HG03571 (cell line): ENCODE data around the gene L3MBTL2.
"Not testable (repeated sequence)": the region's sequence is repeated elsewhere in the genome, so short reads cannot be mapped to it uniquely, and the experiment has no call there.

Experiments
- ATAC-seq: cut with Tn5 transposase; IDR thresholded peaks from one replicate; pipeline ENCODE4 v1.9.1; 2021; ENCODE audit not compliant: unreplicated experiment

L3MBTL2 gene

DNA sequence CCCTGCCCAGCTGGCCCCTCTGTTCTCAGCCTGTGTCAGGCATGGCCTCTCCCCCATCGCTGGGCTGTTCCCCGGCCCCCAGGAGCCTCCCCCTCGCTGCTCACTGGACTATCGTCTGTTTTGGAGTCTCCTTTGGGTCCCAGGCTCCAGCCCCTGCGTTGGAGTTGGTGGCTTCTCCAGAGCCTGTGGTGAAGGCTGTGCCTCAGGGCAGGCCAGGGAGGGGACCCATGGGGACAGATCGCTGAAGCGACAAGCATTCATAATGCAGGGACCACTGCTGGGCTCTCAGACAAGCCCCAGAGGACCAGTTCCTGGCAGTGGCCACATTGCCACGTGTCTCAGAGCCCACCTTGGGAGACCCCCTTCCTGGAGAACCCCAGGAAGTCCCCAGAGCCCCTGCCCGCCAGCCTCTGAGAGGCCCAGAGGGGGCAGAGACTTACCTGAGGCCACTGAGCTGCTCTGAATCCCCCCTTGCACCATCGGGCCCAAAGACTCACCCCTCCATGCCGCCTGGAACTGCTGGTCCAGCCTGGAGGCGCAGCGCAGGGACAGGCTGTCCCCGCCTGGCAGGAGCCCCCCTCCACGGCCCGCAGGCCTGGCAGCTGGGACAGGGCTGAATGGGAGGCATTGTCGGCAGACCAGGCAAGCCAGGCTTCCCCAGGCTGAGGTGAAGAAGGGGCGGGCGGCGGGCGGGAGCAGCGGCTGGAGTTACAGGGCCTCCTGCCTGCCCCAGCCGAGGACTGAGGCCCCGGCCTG lies 35.4 kb downstream of the L3MBTL2 start, which contains the start of gene CHADL:
Gene CHADL (minus strand): TSS at position 555 of the 756 bp plus-strand sequence. CDS start 50 bp downstream, at position 505.
- ATAC-seq = no peak

GRCh38 chr22:41241133-41241676 lies 36.1 kb downstream of the L3MBTL2 start:
- ATAC-seq = no peak

DNA sequence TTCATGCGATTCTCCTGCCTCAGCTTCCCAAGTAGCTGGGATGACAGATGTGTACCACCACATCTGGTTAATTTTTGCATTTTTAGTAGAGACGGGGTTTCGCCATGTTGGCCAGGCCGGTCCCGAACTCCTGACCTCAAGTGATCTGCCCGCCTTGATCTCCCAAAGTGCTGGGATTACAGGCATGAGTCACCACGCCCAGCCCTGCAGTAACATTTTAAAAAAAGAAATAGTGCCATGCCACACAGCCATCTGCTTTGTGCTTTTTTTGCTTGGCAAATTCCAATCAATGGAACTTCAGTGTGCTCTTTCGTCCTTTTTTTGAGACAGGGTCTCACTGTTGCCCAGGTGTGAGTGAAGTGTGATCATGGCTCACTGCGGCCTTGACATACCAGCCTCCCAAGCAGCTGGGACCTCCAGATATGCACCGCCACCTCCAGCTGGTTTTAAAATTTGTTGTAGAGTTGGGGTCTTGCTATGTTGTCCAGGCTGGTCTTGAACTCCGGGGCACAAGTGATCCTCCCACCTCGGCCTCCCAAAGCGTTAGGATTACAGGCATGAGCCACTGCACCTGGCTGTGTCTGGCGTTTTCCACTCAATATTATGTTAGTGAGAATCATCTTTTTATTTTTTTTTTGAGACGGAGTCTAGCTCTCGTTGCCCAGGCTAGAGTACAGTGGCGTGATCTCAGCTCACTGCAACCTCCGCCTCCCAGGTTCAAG lies 37.4 kb downstream of the L3MBTL2 start:
- ATAC-seq = no peak

DNA sequence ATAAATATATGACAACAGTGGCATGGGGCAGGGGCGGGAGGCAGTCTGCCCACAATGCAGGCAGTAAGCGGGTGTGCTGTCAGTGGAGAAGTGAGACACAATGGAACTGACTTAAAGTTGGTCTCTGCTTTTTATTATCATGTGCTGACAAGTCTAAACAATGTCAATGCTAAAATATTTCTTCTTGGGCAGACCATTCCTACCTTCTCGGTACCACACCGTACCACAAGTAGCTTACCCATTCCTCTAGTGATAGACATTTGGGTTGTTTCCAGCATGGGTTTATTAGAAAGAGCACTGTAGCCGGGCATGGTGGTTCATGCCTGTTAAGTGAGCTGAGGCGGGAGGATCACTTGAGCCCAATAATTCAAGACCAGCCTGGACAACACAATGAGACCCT lies 38.2 kb downstream of the L3MBTL2 start:
- no peak for ATAC-seq

DNA sequence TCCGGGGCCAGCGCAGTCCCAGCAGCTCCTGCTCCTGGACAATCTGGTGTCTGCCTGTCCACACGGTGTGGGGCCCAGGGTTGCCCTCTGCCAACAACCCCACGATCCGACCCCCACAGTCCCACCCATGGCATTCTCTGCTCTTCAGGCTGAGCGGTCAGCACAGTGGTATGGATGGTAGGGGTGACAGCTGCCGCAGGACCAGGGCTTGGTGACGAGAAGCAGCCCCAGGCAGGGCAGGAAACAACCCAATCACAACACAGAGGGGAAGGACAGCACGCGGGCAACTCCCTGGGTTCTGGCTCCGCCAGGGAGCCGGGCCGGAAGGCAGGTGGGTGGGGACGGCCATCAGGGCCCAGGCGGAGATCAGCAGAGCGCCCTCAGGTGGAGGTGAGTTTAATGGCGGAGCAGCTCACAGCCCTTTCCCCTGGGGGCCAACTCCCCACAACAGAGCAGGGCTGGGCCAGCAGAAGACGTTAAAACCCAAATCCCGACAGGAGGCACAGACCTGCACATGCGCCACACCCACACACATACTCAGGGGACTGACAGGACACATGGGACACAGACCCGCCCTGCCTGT lies 40.9 kb downstream of the L3MBTL2 start:
- ATAC-seq = no peak

- no peak for ATAC-seq
Measured at GRCh38 chr22:41247703-41248102, 42.6 kb downstream of the L3MBTL2 start.

- no peak for ATAC-seq
Measured at GRCh38 chr22:41248314-41248713, 43.2 kb downstream of the L3MBTL2 start.

GRCh38 chr22:41248758-41249157 lies 43.6 kb downstream of the L3MBTL2 start:
- ATAC-seq = no peak

GRCh38 chr22:41249442-41249841 lies 44.3 kb downstream of the L3MBTL2 start:
- ATAC-seq = no peak

GRCh38 chr22:41250127-41250526 lies 45.0 kb downstream of the L3MBTL2 start:
- ATAC-seq = no peak

DNA sequence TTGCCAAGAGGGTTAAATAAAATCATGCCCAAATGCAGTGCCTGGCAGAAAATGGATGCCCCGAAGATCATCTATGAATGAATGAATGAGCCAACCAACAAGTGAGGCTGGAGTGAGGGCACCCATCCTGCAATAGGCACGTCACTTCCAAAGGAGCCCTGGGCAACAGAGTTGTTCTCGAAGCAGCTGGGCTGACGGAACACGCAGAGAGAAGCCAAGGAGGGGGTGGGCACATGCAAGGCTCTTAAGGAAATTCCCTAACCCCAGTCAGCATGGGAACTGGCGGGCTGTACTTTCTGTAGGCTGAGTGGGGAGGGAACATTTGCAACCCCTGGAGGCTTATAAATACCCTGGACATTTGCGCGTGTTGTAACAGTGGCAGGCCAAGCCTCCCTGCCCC lies 47.3 kb downstream of the L3MBTL2 start:
- ATAC-seq = no peak

- no peak for ATAC-seq
Measured at GRCh38 chr22:41254230-41254629, 49.1 kb downstream of the L3MBTL2 start.

- ATAC-seq = no peak
Measured at GRCh38 chr22:41256254-41257253, 51.4 kb downstream of the L3MBTL2 start.

GRCh38 chr22:41257696-41258095 lies 52.6 kb downstream of the L3MBTL2 start:
- no peak for ATAC-seq

GRCh38 chr22:41259756-41260155 lies 54.6 kb downstream of the L3MBTL2 start:
- ATAC-seq = not testable (repeated sequence)

GRCh38 chr22:41260871-41261270 lies 55.8 kb downstream of the L3MBTL2 start:
- no peak for ATAC-seq

DNA sequence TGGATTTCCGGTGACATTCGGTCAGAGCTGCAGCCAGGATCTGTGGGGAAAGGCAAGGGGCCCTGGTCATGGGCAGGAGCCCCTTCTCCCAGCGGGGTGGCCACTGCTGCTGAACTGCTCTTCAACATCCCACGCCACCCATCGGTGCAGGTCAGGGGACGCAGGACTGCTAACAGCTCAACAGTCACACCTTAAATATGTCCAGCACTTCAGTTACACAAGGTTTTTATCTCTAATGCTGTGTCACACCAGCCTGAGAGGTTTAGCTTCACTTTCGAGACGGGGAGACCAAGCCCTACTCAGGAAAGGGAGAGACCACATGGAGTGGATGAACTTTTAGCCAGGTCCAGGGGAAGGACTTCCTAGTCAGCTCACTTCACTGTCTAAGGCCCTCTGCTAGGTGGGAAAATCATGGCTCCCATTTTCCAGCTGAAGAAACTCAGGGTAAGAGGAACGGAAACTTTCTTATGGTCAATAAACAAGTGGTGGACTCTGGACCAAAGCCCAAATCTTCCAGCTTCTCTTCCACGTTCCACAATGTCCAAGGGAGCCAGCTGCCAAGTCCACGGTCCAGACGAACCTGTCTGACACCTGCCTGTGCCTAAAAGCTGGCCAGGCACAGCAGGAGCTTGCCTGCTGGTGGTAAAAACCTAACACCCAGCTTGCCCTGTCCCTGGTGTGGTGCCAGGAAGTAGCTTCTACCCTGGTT lies 56.6 kb downstream of the L3MBTL2 start:
- no peak for ATAC-seq

- ATAC-seq = no peak
Measured at GRCh38 chr22:41262250-41262765, 57.2 kb downstream of the L3MBTL2 start.

DNA sequence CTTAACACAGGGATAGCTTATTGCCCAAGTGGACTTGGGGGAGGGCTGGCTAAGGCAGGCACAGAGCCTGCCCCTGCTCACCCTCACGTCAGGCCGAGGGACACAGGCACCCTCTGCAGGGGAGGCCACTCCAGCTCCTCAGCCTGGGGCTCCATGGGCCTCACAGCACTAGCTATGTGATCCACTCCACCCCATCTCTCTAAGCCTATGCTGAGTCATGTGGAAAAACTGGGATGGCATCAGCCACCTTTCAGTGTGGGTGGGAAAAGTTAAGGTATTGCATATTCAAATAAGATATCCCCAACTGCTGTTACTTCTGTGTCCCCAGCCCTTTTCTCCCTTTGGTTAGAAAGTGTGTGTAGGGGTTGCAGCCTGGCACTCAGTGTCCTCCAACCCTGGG lies 58.6 kb downstream of the L3MBTL2 start:
- ATAC-seq = no peak
